ENCODE results near the gene LIMA1.

DNA sequence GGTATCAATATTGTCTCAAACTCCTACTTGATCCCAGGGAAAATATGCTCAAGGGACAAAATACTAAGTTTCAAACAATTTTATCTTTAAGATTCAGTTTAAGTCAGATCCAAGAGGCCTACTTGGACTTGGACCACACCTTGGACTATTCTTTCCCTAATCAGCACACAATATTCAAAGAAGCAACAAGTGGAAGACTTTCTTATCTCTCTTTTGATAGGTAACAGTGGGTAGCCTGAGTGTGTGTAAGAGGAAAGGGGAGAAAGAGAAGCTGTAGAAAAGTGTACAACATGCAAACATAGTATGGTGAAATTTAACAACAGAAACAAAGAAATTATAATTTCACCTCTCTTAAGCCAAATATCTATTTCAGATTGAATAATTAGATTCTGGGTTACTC lies 122.7 kb downstream of the LIMA1 start:
- TF ChIP-seq, protein P1, sequence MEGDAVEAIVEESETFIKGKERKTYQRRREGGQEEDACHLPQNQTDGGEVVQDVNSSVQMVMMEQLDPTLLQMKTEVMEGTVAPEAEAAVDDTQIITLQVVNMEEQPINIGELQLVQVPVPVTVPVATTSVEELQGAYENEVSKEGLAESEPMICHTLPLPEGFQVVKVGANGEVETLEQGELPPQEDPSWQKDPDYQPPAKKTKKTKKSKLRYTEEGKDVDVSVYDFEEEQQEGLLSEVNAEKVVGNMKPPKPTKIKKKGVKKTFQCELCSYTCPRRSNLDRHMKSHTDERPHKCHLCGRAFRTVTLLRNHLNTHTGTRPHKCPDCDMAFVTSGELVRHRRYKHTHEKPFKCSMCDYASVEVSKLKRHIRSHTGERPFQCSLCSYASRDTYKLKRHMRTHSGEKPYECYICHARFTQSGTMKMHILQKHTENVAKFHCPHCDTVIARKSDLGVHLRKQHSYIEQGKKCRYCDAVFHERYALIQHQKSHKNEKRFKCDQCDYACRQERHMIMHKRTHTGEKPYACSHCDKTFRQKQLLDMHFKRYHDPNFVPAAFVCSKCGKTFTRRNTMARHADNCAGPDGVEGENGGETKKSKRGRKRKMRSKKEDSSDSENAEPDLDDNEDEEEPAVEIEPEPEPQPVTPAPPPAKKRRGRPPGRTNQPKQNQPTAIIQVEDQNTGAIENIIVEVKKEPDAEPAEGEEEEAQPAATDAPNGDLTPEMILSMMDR (IDR thresholded peaks at IDR 0.05; ENCODE audit: insufficient read depth, low read length, poor library complexity, severe bottlenecking), result no peak
- no peak for TF ChIP-seq EZH2phosphoT487 (conservative IDR thresholded peaks at IDR 0.05; ENCODE audit: low read length)
